Activated B cell treated with CpG ODN at 0.5 μM for 24 hours (primary cell): Measurements from ENCODE around the gene CCNT2. TPM values are rescaled to one million over a fixed set of nuclear protein-coding genes. Genes with fewer than 3 reads are reported as not detected.
"Not testable (repeated sequence)": the region's sequence is repeated elsewhere in the genome, so short reads cannot be mapped to it uniquely, and the experiment has no call there.

Experiments used
- ATAC-seq: fragments of 200-7000 bp; cut with Tn5 transposase; one replicate; pipeline ENCODE4 v1.10.0; 2021; ENCODE audit warnings: low read depth, mild to moderate bottlenecking, moderate library complexity
- CTCF ChIA-PET: fragments of 350-600 bp; sonication (Branson Sonifier 250); formaldehyde crosslinking; loops from one replicate; lab custom pipeline; 2021; ENCODE audit warnings: antibody characterized with exemption; lab: Charles Lee
- POLR2A ChIA-PET: fragments of 350-600 bp; sonication (Branson Sonifier 250); formaldehyde crosslinking; loops from one replicate; lab custom pipeline; 2021; ENCODE audit warnings: antibody characterized with exemption; lab: Charles Lee
- DNase-seq: peaks from one replicate; pipeline ENCODE4 v3.0.0; 2022
- H3K27ac Mint-ChIP-seq: one replicate; pipeline ENCODE4 v1.8.0; 2020; ENCODE audit warnings: mixed read lengths
- H3K27me3 Mint-ChIP-seq: one replicate; pipeline ENCODE4 v1.8.0; 2021; ENCODE audit warnings: mixed read lengths
- H3K36me3 Mint-ChIP-seq: one replicate; pipeline ENCODE4 v1.8.0; 2021; ENCODE audit warnings: low read depth, mixed read lengths
- H3K4me1 Mint-ChIP-seq: one replicate; pipeline ENCODE4 v1.8.0; 2021; ENCODE audit warnings: mixed read lengths
- H3K4me3 Mint-ChIP-seq: one replicate; pipeline ENCODE4 v1.8.0; 2020; ENCODE audit warnings: mild to moderate bottlenecking, mixed read lengths
- H3K9me3 Mint-ChIP-seq: one replicate; pipeline ENCODE4 v1.8.0; 2020; ENCODE audit warnings: mixed read lengths
- intact Hi-C: fragments of 100-400 bp; cut with micrococcal nuclease; formaldehyde crosslinking; loops from one replicate; pipeline ENCODE4 v1.15.1; 2024
- total RNA-seq: library from RNA; stranded (reverse); gene quantifications from 2 replicates; pipeline ENCODE4 v1.2.3, GENCODE V29; 2022
- TF ChIP-seq, protein P1 (sequence below): fragments of 200-600 bp; IDR thresholded peaks from one replicate; pipeline ENCODE4 v1.8.0; 2022; ENCODE audit warnings: antibody characterized with exemption, mild to moderate bottlenecking

The CCNT2 gene
- total RNA-seq, 1 donor from 2014 or later = 73.4 TPM

DNA sequence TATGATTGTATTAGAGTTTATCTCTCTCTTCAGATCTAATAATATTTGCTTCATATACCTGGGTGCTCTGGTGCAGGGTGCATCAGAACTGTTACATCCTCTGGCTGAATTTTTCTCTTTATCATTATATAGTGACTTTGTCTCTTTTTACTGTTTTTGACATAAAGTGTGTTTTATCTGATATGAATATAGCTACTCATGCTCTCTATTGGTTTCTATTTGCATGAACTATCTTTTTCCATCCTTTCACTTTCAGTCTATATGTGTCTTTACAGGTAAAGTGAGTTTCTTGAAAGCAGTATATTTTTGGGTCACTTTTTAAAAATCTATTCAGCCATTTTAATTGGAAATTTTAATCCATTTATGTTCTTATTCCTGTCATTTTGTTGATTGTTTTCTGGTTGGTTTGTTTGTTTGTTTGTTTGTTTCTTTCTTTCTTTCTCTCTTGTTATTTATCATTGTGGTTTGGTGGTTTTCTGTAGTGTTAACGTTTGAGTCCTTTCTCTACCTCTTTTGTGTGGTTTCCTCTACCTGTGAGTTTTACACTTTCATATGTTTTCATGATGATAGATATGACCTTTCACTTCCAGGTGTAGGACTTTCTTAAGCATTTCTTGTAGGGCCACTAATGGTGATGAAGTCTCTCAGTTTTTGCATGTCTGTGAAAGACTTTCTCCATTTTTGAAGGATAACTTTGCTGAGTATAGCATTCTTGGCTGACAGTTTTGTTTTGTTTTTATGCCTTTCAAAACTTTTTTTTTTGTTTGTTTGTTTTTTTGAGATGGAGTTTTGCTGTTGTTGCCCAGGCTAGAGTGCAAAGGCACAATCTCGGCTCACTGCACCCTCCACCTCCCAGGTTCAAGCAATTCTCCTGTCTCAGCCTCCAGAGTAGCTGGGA lies 54.9 kb downstream of the CCNT2 start:
- peaks cover 10% of the 10 kb centered on the region for H3K36me3 Mint-ChIP-seq
- ATAC-seq (no peak), DNase-seq (no peak)
- ChIA-PET POLR2A (no interaction called here), CTCF (no interaction called here)
- TF ChIP-seq, protein P1, sequence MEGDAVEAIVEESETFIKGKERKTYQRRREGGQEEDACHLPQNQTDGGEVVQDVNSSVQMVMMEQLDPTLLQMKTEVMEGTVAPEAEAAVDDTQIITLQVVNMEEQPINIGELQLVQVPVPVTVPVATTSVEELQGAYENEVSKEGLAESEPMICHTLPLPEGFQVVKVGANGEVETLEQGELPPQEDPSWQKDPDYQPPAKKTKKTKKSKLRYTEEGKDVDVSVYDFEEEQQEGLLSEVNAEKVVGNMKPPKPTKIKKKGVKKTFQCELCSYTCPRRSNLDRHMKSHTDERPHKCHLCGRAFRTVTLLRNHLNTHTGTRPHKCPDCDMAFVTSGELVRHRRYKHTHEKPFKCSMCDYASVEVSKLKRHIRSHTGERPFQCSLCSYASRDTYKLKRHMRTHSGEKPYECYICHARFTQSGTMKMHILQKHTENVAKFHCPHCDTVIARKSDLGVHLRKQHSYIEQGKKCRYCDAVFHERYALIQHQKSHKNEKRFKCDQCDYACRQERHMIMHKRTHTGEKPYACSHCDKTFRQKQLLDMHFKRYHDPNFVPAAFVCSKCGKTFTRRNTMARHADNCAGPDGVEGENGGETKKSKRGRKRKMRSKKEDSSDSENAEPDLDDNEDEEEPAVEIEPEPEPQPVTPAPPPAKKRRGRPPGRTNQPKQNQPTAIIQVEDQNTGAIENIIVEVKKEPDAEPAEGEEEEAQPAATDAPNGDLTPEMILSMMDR = no peak
- H3K4me1 Mint-ChIP-seq = peaks cover 3% of the 10 kb centered on the region
- H3K9me3 Mint-ChIP-seq = peaks cover 35% of the 10 kb centered on the region
- intact Hi-C loops = no loop called here
- H3K27ac Mint-ChIP-seq = no peak overlapping the region
- no peaks in the 10 kb centered on the region for H3K27me3 Mint-ChIP-seq
- no peak overlapping the region for H3K4me3 Mint-ChIP-seq

DNA sequence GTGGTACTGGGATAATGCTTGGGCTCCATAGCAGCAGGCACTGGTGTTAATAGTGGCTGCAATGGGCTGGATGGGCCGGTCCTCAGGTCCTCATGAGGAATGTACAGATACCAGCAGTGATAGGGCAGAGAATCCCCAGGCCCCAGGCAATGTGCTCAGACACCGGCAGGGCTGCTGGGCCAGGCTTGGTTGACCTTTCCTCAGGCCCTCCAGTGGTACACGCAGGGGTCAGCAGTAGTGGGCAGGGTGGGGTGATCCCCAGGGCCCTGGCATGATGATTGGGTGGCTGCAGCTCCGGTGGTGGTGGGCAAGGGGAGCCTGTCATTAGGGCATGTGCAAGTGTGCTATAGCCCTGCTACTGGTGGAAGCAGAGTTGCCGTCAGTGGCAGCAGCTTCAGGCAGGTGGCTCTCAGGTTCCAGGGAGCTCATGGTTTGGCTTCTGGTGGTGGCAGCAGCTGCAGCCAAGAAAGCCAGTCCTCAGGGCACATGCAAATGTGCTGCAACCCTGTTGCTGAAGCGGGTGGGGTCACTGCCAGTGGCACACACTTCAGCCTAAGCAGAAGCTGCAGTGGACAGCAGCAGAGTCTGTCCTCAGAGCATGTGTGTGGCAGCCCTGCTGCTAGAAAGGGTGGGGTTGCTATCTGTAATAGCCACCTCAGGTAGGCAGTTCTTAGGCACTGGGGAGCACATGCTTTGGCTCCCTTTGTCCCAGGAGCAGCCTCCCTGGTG lies 56.8 kb downstream of the CCNT2 start:
- CTCF ChIA-PET = no interaction called here
- ATAC-seq = no peak
- intact Hi-C loops = no loop called here

DNA sequence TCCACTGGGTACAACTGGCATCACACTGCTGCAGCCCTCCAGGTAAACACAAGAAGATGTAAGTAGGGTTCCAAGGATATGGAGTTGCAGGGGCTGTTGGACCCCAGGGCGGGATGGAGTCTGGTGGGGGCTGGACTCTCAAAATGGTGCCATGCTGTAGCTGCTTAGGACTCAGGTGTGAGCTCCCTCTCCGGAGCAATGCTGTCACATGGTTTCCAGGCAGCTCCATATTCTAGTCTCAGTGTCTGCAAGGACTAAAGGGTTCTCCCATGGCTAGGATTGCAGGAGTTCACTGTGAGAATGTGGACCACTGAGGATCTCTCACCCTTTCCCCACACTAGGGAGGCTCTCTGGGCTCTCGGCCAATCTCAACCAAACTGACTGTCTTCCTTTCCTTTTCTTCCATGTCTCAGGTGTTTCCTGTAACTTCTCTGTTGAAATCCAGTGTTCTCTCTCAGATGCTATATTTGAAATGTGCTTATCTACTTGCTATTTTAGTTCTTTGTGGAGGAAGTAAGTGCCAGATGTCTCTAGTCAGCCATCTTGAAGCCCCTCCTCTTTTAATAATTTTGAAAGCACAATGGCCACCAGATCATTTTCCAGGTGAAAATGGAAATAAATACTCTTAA lies 57.6 kb downstream of the CCNT2 start:
- peaks cover 5% of the 10 kb centered on the region for H3K27me3 Mint-ChIP-seq
- intact Hi-C loops = no loop called here
- no peak overlapping the region for H3K4me3 Mint-ChIP-seq
- peaks cover 10% of the 10 kb centered on the region for H3K36me3 Mint-ChIP-seq
- DNase-seq (no peak), ATAC-seq (no peak)
- H3K9me3 Mint-ChIP-seq = peaks cover 26% of the 10 kb centered on the region
- POLR2A ChIA-PET = no interaction called here
- peaks cover 3% of the 10 kb centered on the region for H3K4me1 Mint-ChIP-seq
- TF ChIP-seq, protein P1 = no peak
- no peak overlapping the region for H3K27ac Mint-ChIP-seq
- CTCF ChIA-PET = no interaction called here

More for the DNA sequence above, 56.8 kb downstream of the CCNT2 start:
- Mint-ChIP-seq H3K4me3 (no peak overlapping the region), H3K27ac (no peak overlapping the region), H3K27me3 (peaks cover 4% of the 10 kb centered on the region), H3K4me1 (peaks cover 3% of the 10 kb centered on the region), H3K9me3 (peaks cover 26% of the 10 kb centered on the region), H3K36me3 (peaks cover 10% of the 10 kb centered on the region)
- DNase-seq = no peak
- TF ChIP-seq, protein P1 = no peak
- POLR2A ChIA-PET = no interaction called here

DNA sequence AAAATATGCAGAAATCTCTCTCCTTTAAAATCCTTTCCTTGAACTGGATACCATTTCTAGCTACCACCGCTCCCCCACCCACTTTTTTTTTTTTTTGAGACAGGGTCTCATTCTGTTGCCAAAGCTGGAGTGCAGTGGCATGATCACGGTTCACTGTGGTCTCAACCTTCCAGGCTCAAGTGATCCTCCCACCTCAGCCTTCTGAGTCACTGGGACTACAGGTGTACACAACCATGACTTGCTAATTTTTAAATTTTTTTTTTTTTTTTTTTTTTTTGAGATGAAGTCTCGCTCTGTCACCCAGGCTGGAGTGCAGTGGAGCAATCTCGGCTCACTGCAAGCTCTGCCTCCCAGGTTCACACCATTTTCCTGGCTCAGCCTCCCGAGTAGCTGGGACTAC lies 58.5 kb downstream of the CCNT2 start:
- H3K27me3 Mint-ChIP-seq, CTCF ChIA-PET, ATAC-seq, H3K27ac Mint-ChIP-seq, H3K4me1 Mint-ChIP-seq, intact Hi-C loops, H3K4me3 Mint-ChIP-seq, POLR2A ChIA-PET, DNase-seq: not testable (repeated sequence)
- H3K36me3 Mint-ChIP-seq = peaks cover 10% of the 10 kb centered on the region
- H3K9me3 Mint-ChIP-seq = peaks cover 21% of the 10 kb centered on the region

DNA sequence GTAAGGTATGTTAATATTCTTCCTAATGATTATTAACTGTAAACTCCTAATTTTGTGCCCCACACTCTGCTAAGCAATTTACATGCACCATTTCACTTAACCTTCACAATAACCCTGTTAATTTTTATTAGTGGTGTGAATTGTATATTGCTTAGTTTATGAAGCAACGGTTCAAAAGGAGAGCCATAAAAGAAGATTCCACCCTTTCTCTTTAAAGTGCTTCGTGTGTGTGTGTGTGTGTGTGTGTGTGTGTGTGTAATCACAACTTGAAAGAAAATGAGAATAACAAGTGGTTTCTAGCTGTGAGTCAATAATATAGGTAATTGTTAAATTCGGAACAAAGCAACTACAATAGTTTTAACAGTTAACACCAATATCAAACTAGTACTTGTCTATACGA lies 60.6 kb downstream of the CCNT2 start:
- CTCF ChIA-PET = no interaction called here

More for the DNA sequence above, 60.6 kb downstream of the CCNT2 start:
- no peak overlapping the region for H3K27ac Mint-ChIP-seq
- peaks cover 3% of the 10 kb centered on the region for H3K4me1 Mint-ChIP-seq
- DNase-seq (no peak), ATAC-seq (no peak)
- peaks cover 9% of the 10 kb centered on the region for H3K9me3 Mint-ChIP-seq
- H3K36me3 Mint-ChIP-seq = peaks cover 5% of the 10 kb centered on the region
- H3K4me3 Mint-ChIP-seq = no peak overlapping the region
- intact Hi-C loops = no loop called here
- H3K27me3 Mint-ChIP-seq = peaks cover 5% of the 10 kb centered on the region
- POLR2A ChIA-PET = no interaction called here
- TF ChIP-seq, protein P1 = no peak
